CD4-positive, alpha-beta memory T cell (primary cell): Measurements from ENCODE around the gene CFAP77. TPM values are rescaled to one million over a fixed set of nuclear protein-coding genes. Genes with fewer than 3 reads are reported as not detected.

Experiments
- CTCF ChIA-PET: fragments of 350-600 bp; sonication (Branson Sonifier 250); formaldehyde crosslinking; loops from one replicate; lab custom pipeline; 2021; ENCODE audit warnings: inconsistent platforms; ENCODE audit not compliant: partially characterized antibody; lab: Charles Lee
- POLR2A ChIA-PET: fragments of 350-600 bp; sonication (Branson Sonifier 250); formaldehyde crosslinking; loops from one replicate; lab custom pipeline; 2021; ENCODE audit not compliant: partially characterized antibody; lab: Charles Lee
- DNase-seq, 5 donors: peaks; one replicate each; pipeline versions ENCODE4 v3.0.0 to v3.0.0-alpha.2; 2020 to 2022; ENCODE audit warnings: mixed read lengths in 1 of 5
- H3K27ac ChIP-seq: one replicate; pipeline ENCODE4 v1.7.0; 2013; ENCODE audit warnings: low read depth, low read length
- H3K27me3 ChIP-seq: 2 replicates; pipeline ENCODE4 v1.7.0; 2013; ENCODE audit warnings: mild to moderate bottlenecking, low read length, moderate library complexity; ENCODE audit not compliant: insufficient read depth
- H3K36me3 ChIP-seq: 2 replicates; pipeline ENCODE4 v1.7.0; 2013; ENCODE audit warnings: mild to moderate bottlenecking, low read length, moderate library complexity; ENCODE audit not compliant: insufficient read depth
- H3K4me1 ChIP-seq: 2 replicates; pipeline ENCODE4 v1.7.0; 2013; ENCODE audit warnings: mild to moderate bottlenecking, low read length, moderate library complexity; ENCODE audit not compliant: insufficient read depth
- H3K4me3 ChIP-seq, 2 donors: one replicate each; pipeline ENCODE4 v1.7.0; 2013; ENCODE audit warnings: low read length in 2 of 2, mild to moderate bottlenecking in 1 of 2
- H3K9me3 ChIP-seq, 2 donors: one replicate each; pipeline ENCODE4 v1.7.0; 2013; ENCODE audit warnings: low read length in 2 of 2, control low read depth in 1 of 2; ENCODE audit not compliant: control insufficient read depth in 1 of 2
- H3K27ac Mint-ChIP-seq, 7 donors: one replicate each; pipeline ENCODE4 v1.8.0; 2020 to 2021; ENCODE audit warnings: mixed read lengths in 7 of 7, mild to moderate bottlenecking in 6 of 7, inconsistent platforms in 3 of 7, moderate library complexity in 3 of 7
- H3K27me3 Mint-ChIP-seq, 2 donors: one replicate each; pipeline ENCODE4 v1.8.0; 2020 to 2021; ENCODE audit warnings: mixed read lengths in 2 of 2
- H3K36me3 Mint-ChIP-seq, 2 donors: one replicate each; pipeline ENCODE4 v1.8.0; 2020 to 2021; ENCODE audit warnings: mixed read lengths in 2 of 2, inconsistent platforms in 1 of 2, mild to moderate bottlenecking in 1 of 2
- H3K4me1 Mint-ChIP-seq, 4 donors: one replicate each; pipeline ENCODE4 v1.8.0; 2020 to 2021; ENCODE audit warnings: mixed read lengths in 4 of 4, mild to moderate bottlenecking in 1 of 4
- H3K4me3 Mint-ChIP-seq, 8 donors: one replicate each; pipeline ENCODE4 v1.8.0; 2020 to 2021; ENCODE audit warnings: mixed read lengths in 8 of 8, mild to moderate bottlenecking in 7 of 8, moderate library complexity in 6 of 8, inconsistent platforms in 3 of 8
- H3K9me3 Mint-ChIP-seq, 8 donors: one replicate each; pipeline ENCODE4 v1.8.0; 2020 to 2021; ENCODE audit warnings: mixed read lengths in 8 of 8, mild to moderate bottlenecking in 5 of 8, inconsistent platforms in 3 of 8, moderate library complexity in 1 of 8
- intact Hi-C: fragments of 100-400 bp; cut with micrococcal nuclease; formaldehyde crosslinking; loops from one replicate; pipeline ENCODE4 v1.15.1; 2023
- polyA plus RNA-seq, 2 donors: library from polyadenylated mRNA; unstranded; fragments of 300-500 nt; fragmentation: Illumina TruSeq; gene quantifications; one replicate each; pipeline ENCODE4 v1.2.3, GENCODE V29; 2021
- total RNA-seq, 2 experiments: library from RNA; stranded (reverse); gene quantifications; one replicate each; pipeline ENCODE4 v1.2.3, GENCODE V29; 2021

Gene CFAP77
- total and polyA plus RNA-seq, 4 experiments from 2014 or later: not detected

DNA sequence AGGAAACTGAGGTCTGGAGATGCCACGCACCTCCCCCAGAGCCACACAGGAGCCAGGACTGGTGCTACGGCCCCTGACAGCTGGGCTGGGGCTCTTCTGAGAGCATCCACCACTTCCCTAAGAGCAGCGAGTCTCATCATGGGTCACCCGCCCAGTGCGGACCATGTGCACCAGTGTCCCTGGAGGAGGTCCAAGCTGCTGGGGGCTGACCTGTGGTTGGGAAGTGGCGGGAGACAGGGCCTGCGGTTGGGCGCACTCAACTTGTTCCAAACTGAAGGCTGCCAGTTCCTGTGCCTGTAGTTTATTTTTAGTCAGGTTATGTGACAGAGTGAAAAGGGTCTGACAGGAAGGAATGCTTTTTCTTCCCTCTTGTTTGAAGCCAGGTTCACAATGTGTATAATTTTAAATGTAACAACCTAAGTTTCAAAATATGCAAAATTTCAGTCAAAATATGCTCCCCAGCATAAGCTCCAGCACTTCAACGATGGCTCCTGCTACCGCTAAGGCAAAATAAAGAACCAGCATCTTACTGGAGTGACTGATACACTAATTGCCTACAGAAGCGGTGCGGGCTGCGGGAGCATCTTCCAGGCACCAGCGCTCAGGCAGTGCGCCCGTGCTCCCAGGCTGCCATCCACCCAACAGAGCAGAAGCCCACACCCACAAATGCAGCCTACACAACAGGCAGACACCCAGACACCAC, 187.2 kb downstream of the CFAP77 start:
- Mint-ChIP-seq H3K9me3 (peaks cover 0 to 2% (median 0%) of the 10 kb centered on the region in 8 donors), H3K4me1 (peaks cover 0 to 3% (median 0%) of the 10 kb centered on the region in 4 donors), H3K4me3 (no peak overlapping the region), H3K27me3 (peaks cover 4 to 5% of the 10 kb centered on the region in 2 donors), H3K27ac (no peak overlapping the region), H3K36me3 (peaks cover 74 to 87% of the 10 kb centered on the region in 2 donors)
- Histone ChIP-seq H3K4me1 (no peaks in the 10 kb centered on the region), H3K9me3 (no peaks in the 10 kb centered on the region), H3K27ac (no peak overlapping the region), H3K36me3 (peaks cover 19% of the 10 kb centered on the region), H3K27me3 (no peaks in the 10 kb centered on the region), H3K4me3 (no peak overlapping the region)
- POLR2A ChIA-PET: no interaction called here
- intact Hi-C loops: no loop called here
- DNase-seq: no peak
- CTCF ChIA-PET: no interaction called here

DNA sequence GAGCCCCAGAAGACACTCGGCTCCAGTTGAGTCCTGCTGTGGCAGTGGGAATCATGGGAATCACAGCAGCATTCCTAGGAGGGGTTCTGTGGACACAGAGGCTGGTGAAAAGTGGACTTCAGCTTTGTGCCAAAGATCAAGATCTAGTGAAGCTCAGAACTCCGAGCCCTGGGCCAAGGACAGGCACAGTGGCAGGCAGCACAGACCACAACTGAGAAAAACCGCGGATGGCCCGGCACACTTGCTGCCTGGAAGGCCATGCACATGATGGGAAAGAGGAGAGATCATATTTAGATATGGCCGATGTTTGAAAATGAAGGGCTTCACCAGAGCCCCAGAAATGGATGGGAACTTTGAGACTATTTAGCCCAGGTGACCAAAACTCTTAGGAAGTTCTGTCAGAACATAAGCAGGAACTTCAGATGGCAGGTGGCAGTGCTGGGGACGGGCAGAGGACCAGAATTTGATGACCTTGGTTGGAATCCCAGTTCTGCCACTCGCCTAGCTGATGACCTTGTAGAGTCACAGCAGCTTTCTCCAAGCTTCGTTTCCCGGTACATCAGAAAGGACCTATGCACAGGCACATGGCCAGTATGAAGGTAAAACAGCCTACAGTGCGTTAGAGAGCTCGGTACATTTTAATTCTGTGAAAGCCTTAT, 190.4 kb downstream of the CFAP77 start:
- intact Hi-C loops: no loop called here
- Mint-ChIP-seq H3K4me3 (no peak overlapping the region), H3K9me3 (peaks cover 0 to 2% (median 0%) of the 10 kb centered on the region in 8 donors), H3K27ac (no peak overlapping the region), H3K27me3 (peaks cover 3% of the 10 kb centered on the region in 2 donors), H3K4me1 (peaks cover 0 to 1% (median 0%) of the 10 kb centered on the region in 4 donors), H3K36me3 (peaks cover 81 to 93% of the 10 kb centered on the region in 2 donors)
- Histone ChIP-seq H3K27ac (no peak overlapping the region), H3K36me3 (peaks cover 14% of the 10 kb centered on the region), H3K4me3 (no peak overlapping the region), H3K27me3 (no peaks in the 10 kb centered on the region), H3K4me1 (no peaks in the 10 kb centered on the region), H3K9me3 (no peaks in the 10 kb centered on the region)
- ChIA-PET POLR2A (no interaction called here), CTCF (interaction anchor here (0.9 kb wide), 1 partner anchor 9 kb away, joined by 3 read pairs; no protein-coding TSS in a partner anchor)
- no peak for DNase-seq

DNA sequence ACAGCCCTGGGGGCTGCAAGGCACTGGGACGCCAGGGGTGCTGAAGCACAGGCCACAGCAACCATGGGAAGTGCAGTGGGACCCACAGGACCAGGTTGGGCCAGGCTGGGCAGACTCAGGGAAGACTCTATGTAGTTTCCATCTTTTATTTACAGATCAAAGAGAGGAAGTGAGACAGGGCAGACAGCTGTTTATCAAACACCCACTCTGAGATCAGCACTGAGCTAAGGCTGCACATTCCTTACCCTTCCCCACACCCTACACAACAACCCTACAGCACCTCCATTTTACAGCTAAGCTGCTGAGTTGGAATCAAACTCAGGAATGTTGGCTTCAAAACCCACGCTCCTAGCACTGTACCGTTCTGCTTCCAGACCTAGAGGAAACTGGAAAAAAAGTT, 192.2 kb downstream of the CFAP77 start:
- no peak overlapping the region for H3K4me3 Mint-ChIP-seq
- Histone ChIP-seq H3K27ac (no peak overlapping the region), H3K4me1 (no peaks in the 10 kb centered on the region), H3K9me3 (no peaks in the 10 kb centered on the region), H3K27me3 (no peaks in the 10 kb centered on the region), H3K36me3 (peaks cover 13% of the 10 kb centered on the region), H3K4me3 (no peak overlapping the region)
- DNase-seq: no peak
- peaks cover 0 to 3% of the 10 kb centered on the region in 2 donors for H3K27me3 Mint-ChIP-seq
- peaks cover 84 to 97% of the 10 kb centered on the region in 2 donors for H3K36me3 Mint-ChIP-seq
- ChIA-PET POLR2A (no interaction called here), CTCF (no interaction called here)
- H3K4me1 Mint-ChIP-seq: no peaks in the 10 kb centered on the region
- no peak overlapping the region for H3K27ac Mint-ChIP-seq
- H3K9me3 Mint-ChIP-seq: peaks cover 0 to 2% (median 0%) of the 10 kb centered on the region in 8 donors
- intact Hi-C loops: no loop called here

DNA sequence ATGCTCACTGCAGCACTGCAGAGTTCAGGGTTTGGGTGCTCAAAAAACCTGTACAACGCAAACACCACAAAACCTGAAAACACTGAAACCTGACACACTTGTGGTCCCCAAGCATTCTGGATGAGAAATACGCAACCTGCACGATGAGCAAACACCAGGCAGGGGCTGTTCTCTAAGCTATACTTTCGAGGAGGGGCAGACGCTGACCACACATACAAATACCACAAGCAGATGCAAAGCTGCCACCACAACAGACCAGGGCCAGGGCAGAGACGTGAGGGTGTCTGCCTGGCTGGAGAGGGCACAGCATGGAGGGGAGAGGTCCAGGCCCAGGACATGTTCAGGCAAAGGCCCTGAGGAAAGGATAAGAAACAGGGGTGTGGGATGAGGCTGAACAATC, 195.4 kb downstream of the CFAP77 start:
- CTCF ChIA-PET: no interaction called here
- no peak overlapping the region for H3K4me3 Mint-ChIP-seq
- Histone ChIP-seq H3K36me3 (peaks cover 15% of the 10 kb centered on the region), H3K4me3 (no peak overlapping the region), H3K4me1 (no peaks in the 10 kb centered on the region), H3K27me3 (no peaks in the 10 kb centered on the region), H3K27ac (no peak overlapping the region), H3K9me3 (no peaks in the 10 kb centered on the region)
- intact Hi-C loops: no loop called here
- POLR2A ChIA-PET: no interaction called here
- DNase-seq: no peak
- H3K9me3 Mint-ChIP-seq: peaks cover 0 to 2% (median 0%) of the 10 kb centered on the region in 8 donors
- no peak overlapping the region for H3K27ac Mint-ChIP-seq
- H3K4me1 Mint-ChIP-seq: no peaks in the 10 kb centered on the region
- no peaks in the 10 kb centered on the region for H3K27me3 Mint-ChIP-seq
- H3K36me3 Mint-ChIP-seq: peaks cover 86 to 96% of the 10 kb centered on the region in 2 donors

DNA sequence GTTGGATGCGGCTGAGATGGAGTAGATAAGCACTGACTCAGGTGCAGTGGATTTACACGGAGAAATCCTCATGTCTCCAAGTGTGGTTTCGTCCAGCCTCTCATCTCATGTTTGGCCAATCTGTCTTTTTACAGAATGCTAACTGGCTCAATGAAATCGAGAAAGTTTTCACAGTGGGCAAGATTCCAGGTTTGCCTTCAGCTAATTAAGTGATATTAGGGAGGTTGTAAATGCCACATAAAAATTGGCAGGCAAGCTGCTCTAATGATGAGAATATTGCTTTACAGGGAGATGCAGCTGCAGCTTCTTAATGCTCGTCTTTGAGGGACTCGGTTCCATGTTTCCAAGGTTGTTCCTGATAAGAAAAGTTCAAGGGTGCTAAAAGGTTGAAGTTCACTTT, 196.1 kb downstream of the CFAP77 start:
- Histone ChIP-seq H3K4me3 (no peak overlapping the region), H3K9me3 (no peaks in the 10 kb centered on the region), H3K4me1 (no peaks in the 10 kb centered on the region), H3K27me3 (no peaks in the 10 kb centered on the region), H3K36me3 (peaks cover 15% of the 10 kb centered on the region), H3K27ac (no peak overlapping the region)
- intact Hi-C loops: no loop called here
- H3K27ac Mint-ChIP-seq: no peak overlapping the region
- H3K4me3 Mint-ChIP-seq: no peak overlapping the region
- no peak for DNase-seq
- H3K36me3 Mint-ChIP-seq: peaks cover 86 to 96% of the 10 kb centered on the region in 2 donors
- ChIA-PET CTCF (no interaction called here), POLR2A (no interaction called here)
- no peaks in the 10 kb centered on the region for H3K9me3 Mint-ChIP-seq
- H3K27me3 Mint-ChIP-seq: no peaks in the 10 kb centered on the region
- H3K4me1 Mint-ChIP-seq: no peaks in the 10 kb centered on the region

DNA sequence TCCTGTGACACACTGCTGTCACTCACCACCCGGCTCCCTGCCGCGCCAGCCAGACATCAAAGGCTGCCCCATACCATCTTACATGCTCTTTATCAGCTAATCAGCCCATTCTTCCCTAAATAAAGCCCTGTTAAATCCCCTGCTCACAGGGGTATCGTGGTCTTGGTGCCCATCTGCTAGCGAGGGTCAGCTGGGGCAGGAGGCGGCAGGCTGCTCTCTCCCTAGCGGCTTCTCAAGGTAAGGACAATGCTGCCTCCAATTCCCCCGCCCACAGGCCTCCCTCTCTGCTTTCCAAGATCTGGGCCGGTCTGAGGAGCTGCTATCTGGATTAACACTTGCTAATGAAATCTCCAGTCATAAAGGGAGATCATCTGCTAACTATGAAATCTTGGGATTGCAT, 199.2 kb downstream of the CFAP77 start:
- Histone ChIP-seq H3K27me3 (no peaks in the 10 kb centered on the region), H3K4me3 (no peak overlapping the region), H3K9me3 (no peaks in the 10 kb centered on the region), H3K27ac (no peak overlapping the region), H3K36me3 (peaks cover 25% of the 10 kb centered on the region), H3K4me1 (no peaks in the 10 kb centered on the region)
- Mint-ChIP-seq H3K36me3 (peaks cover 85 to 91% of the 10 kb centered on the region in 2 donors), H3K27ac (no peak overlapping the region), H3K9me3 (no peaks in the 10 kb centered on the region), H3K4me3 (no peak overlapping the region), H3K4me1 (no peaks in the 10 kb centered on the region), H3K27me3 (no peaks in the 10 kb centered on the region)
- intact Hi-C loops: no loop called here
- DNase-seq: no peak
- ChIA-PET CTCF (interaction anchor here (1.4 kb wide), 1 partner anchor 9 kb away, joined by 3 read pairs; no protein-coding TSS in a partner anchor), POLR2A (no interaction called here)

DNA sequence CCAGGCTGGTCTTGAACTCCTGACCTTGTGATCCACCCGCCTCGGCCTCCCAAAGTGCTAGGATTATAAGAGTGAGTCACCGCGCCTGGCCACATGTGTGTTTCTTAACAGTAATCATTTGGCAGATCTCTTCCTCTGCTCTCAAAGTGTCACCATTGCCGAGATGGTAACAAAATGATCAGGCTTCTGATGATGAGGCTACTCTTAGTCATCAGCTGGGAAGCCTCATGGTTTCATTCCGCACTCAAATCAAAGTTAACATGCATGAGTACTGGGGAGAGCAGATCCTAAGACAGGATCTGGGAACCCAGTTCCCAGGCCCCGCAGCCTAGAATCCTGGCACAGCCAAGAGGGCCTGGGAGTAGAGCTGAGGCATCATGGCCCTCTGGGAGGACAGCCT, 199.8 kb downstream of the CFAP77 start:
- Histone ChIP-seq H3K9me3 (no peaks in the 10 kb centered on the region), H3K27ac (no peak overlapping the region), H3K27me3 (no peaks in the 10 kb centered on the region), H3K36me3 (peaks cover 31% of the 10 kb centered on the region), H3K4me3 (no peak overlapping the region), H3K4me1 (no peaks in the 10 kb centered on the region)
- POLR2A ChIA-PET: no interaction called here
- Mint-ChIP-seq H3K27me3 (no peaks in the 10 kb centered on the region), H3K4me1 (no peaks in the 10 kb centered on the region), H3K36me3 (peaks cover 88 to 91% of the 10 kb centered on the region in 2 donors), H3K27ac (no peak overlapping the region), H3K4me3 (no peak overlapping the region), H3K9me3 (no peaks in the 10 kb centered on the region)
- DNase-seq: no peak
- CTCF ChIA-PET: interaction anchor here (1.4 kb wide), 1 partner anchor 10 kb away, joined by 3 read pairs; no protein-coding TSS in a partner anchor
- intact Hi-C loops: no loop called here
